ENCODE results near the gene PLOD2. TPM values are rescaled to one million over a fixed set of nuclear protein-coding genes. Genes with fewer than 3 reads are reported as not detected.

PLOD2 gene
- total RNA-seq, 1 experiment from 2014 or later: 19.3 TPM

DNA sequence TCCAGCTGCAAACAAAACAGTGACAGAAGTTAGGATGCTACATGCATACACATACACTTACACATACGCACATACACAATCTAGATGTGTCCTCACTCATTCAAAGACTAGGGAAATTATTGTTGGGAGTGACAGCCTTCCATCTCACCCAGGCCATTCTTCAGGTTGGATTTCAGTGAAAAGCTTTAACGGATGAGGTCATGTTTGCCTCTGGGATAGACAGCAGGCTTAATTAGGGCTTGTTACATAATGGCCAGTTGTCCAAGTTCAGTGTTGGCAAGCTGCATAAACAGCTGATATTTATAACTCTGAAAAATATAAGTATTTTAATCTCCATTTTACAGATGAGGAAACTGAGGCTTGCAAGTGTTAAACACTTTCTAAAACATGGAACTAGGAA lies 35.8 kb upstream of the PLOD2 start:
- no peak overlapping the region for H3K27ac ChIP-seq (ENCODE audit: insufficient read length, low read depth, low read length)
- H3K27ac Mint-ChIP-seq: no peak overlapping the region
- WGBS (ENCODE audit: extremely low coverage, insufficient read length, low lambda C conversion rate): no CpG with 5 or more reads among the region's 2 CpGs

More for the DNA sequence above, 35.8 kb upstream of the PLOD2 start:
- H3K23me2 ChIP-seq (ENCODE audit: insufficient read length, low read depth, low read length, poor library complexity, severe bottlenecking): no peaks in the 10 kb centered on the region
- no peak overlapping the region for H3K9ac ChIP-seq (ENCODE audit: extremely low read depth, insufficient read length, low read length)
- no peak overlapping the region for H4K5ac ChIP-seq (ENCODE audit: insufficient read length, low read depth, low read length)
- H3K18ac ChIP-seq (ENCODE audit: insufficient read length, low read depth, low read length): no peak overlapping the region
- no peak overlapping the region for H3K56ac ChIP-seq (ENCODE audit: insufficient read length, low read depth, low read length)
- H3K27me3 Mint-ChIP-seq (ENCODE audit: low read depth): no peaks in the 10 kb centered on the region
- H3K79me2 ChIP-seq (ENCODE audit: insufficient read depth, low read length): no peaks in the 10 kb centered on the region
- no peaks in the 10 kb centered on the region for H3K9me3 ChIP-seq (ENCODE audit: control insufficient read depth, low read depth, low read length)
- H3K4me1 ChIP-seq (ENCODE audit: insufficient read depth, low read length): no peaks in the 10 kb centered on the region
- TF ChIP-seq, protein P1, sequence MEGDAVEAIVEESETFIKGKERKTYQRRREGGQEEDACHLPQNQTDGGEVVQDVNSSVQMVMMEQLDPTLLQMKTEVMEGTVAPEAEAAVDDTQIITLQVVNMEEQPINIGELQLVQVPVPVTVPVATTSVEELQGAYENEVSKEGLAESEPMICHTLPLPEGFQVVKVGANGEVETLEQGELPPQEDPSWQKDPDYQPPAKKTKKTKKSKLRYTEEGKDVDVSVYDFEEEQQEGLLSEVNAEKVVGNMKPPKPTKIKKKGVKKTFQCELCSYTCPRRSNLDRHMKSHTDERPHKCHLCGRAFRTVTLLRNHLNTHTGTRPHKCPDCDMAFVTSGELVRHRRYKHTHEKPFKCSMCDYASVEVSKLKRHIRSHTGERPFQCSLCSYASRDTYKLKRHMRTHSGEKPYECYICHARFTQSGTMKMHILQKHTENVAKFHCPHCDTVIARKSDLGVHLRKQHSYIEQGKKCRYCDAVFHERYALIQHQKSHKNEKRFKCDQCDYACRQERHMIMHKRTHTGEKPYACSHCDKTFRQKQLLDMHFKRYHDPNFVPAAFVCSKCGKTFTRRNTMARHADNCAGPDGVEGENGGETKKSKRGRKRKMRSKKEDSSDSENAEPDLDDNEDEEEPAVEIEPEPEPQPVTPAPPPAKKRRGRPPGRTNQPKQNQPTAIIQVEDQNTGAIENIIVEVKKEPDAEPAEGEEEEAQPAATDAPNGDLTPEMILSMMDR (conservative IDR thresholded peaks at IDR 0.05): no peak
- no peak overlapping the region for H3K14ac ChIP-seq (ENCODE audit: insufficient read depth, low read length)
- no peak overlapping the region for H2BK5ac ChIP-seq (ENCODE audit: insufficient read length, low read length)
- H2AK5ac ChIP-seq (ENCODE audit: insufficient read length, low read length): no peak overlapping the region
- no peak overlapping the region for H2AFZ ChIP-seq (ENCODE audit: low read length)
- H3T11ph ChIP-seq (ENCODE audit: low read length): no peak overlapping the region
- no peaks in the 10 kb centered on the region for H3K79me1 ChIP-seq (ENCODE audit: insufficient read depth, low read depth, low read length, poor library complexity, severe bottlenecking)
- no peak overlapping the region for H3K23ac ChIP-seq (ENCODE audit: insufficient read length, low read depth, low read length)
- no peaks in the 10 kb centered on the region; the same call in 1 of the 2 replicates for H3K27me3 ChIP-seq (ENCODE audit: insufficient read depth, low read length)
- H2BK15ac ChIP-seq (ENCODE audit: low read depth, low read length): no peak overlapping the region
- no peak overlapping the region for H3K4me2 ChIP-seq (ENCODE audit: insufficient read depth, insufficient read length, low read length)
- H3K4ac ChIP-seq (ENCODE audit: low read depth, low read length): no peak overlapping the region
- H4K20me1 ChIP-seq (ENCODE audit: control insufficient read depth, insufficient read depth, insufficient read length): no peaks in the 10 kb centered on the region
- no peak overlapping the region for H2BK20ac ChIP-seq (ENCODE audit: low read depth, low read length, poor library complexity, severe bottlenecking)
- H2BK12ac ChIP-seq (ENCODE audit: insufficient read length, low read depth, low read length): no peak overlapping the region
- no peak overlapping the region for H3K4me3 Mint-ChIP-seq
- H4K8ac ChIP-seq (replicated peaks; ENCODE audit: insufficient read length, low read depth, low read length): no peak overlapping the region
- no peak overlapping the region for H2BK120ac ChIP-seq (ENCODE audit: low read depth, low read length, poor library complexity, severe bottlenecking)
- no peaks in the 10 kb centered on the region for H3K36me3 Mint-ChIP-seq (ENCODE audit: insufficient read depth in 1 of 3, low read depth in 3 of 3)
- H4K91ac ChIP-seq (ENCODE audit: insufficient read length, low read depth, low read length): no peak overlapping the region
- peaks cover 3% of the 10 kb centered on the region in 2 experiments; a peak in 3 of 4 replicates for H3K4me1 Mint-ChIP-seq
- no peaks in the 10 kb centered on the region for H3K9me3 Mint-ChIP-seq
- DNase-seq: no peak

Measured in H9 (cell line).